Fibroblast of skin of back (primary cell): ENCODE results near the gene DNAH17.

Experiments
- DNase-seq: peaks from one replicate; pipeline ENCODE4 v3.0.0-alpha.2; 2013

DNAH17 gene

GRCh38 chr17:78493853-78494695 is 83.1 kb downstream of the DNAH17 start:
- DNase-seq: no peak

- DNase-seq: no peak
Measured at GRCh38 chr17:78493450-78493849, 83.7 kb downstream of the DNAH17 start.

GRCh38 chr17:78492116-78492799 is 84.9 kb downstream of the DNAH17 start:
- DNase-seq: no peak

- DNase-seq: no peak
Measured at GRCh38 chr17:78491236-78492115, 85.7 kb downstream of the DNAH17 start.

GRCh38 chr17:78490673-78491072 is 86.5 kb downstream of the DNAH17 start:
- no peak for DNase-seq

GRCh38 chr17:78490156-78490555 is 87.0 kb downstream of the DNAH17 start:
- no peak for DNase-seq

- DNase-seq: no peak
Measured at GRCh38 chr17:78488867-78489634, 88.1 kb downstream of the DNAH17 start.

- DNase-seq: no peak
Measured at GRCh38 chr17:78488156-78488555, 89.0 kb downstream of the DNAH17 start.

GRCh38 chr17:78486946-78487680 is 90.1 kb downstream of the DNAH17 start:
- no peak for DNase-seq

- DNase-seq: no peak
Measured at GRCh38 chr17:78486228-78486802, 90.9 kb downstream of the DNAH17 start.

- no peak for DNase-seq
Measured at GRCh38 chr17:78485290-78486168, 91.7 kb downstream of the DNAH17 start.

- DNase-seq: peak; percentile 15
Measured at GRCh38 chr17:78484271-78485246, 92.6 kb downstream of the DNAH17 start.

- no peak for DNase-seq
Measured at GRCh38 chr17:78479369-78479768, 97.8 kb downstream of the DNAH17 start.

- DNase-seq: no peak
Measured at GRCh38 chr17:78478757-78479297, 98.4 kb downstream of the DNAH17 start.

- DNase-seq: no peak
Measured at GRCh38 chr17:78477913-78478756, 99.1 kb downstream of the DNAH17 start.

- no peak for DNase-seq
Measured at GRCh38 chr17:78476973-78477372, 100.2 kb downstream of the DNAH17 start.

GRCh38 chr17:78476149-78476548 is 101.0 kb downstream of the DNAH17 start:
- DNase-seq: no peak
